Smooth muscle cell of the umbilical artery (primary cell): ENCODE data around the gene LRIF1. TPM values are rescaled to one million over a fixed set of nuclear protein-coding genes. Genes with fewer than 3 reads are reported as not detected.

Source experiments
- total RNA-seq: library from RNA; depleted of rRNA; stranded (reverse); fragments of >200 nt; gene quantifications from 2 replicates; pipeline ENCODE4 v1.2.3, GENCODE V29; 2014

LRIF1 gene, protein sequence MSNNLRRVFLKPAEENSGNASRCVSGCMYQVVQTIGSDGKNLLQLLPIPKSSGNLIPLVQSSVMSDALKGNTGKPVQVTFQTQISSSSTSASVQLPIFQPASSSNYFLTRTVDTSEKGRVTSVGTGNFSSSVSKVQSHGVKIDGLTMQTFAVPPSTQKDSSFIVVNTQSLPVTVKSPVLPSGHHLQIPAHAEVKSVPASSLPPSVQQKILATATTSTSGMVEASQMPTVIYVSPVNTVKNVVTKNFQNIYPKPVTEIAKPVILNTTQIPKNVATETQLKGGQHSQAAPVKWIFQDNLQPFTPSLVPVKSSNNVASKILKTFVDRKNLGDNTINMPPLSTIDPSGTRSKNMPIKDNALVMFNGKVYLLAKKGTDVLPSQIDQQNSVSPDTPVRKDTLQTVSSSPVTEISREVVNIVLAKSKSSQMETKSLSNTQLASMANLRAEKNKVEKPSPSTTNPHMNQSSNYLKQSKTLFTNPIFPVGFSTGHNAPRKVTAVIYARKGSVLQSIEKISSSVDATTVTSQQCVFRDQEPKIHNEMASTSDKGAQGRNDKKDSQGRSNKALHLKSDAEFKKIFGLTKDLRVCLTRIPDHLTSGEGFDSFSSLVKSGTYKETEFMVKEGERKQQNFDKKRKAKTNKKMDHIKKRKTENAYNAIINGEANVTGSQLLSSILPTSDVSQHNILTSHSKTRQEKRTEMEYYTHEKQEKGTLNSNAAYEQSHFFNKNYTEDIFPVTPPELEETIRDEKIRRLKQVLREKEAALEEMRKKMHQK
- 14.0 and 16.7 TPM in 2 replicates for total RNA-seq

DNA sequence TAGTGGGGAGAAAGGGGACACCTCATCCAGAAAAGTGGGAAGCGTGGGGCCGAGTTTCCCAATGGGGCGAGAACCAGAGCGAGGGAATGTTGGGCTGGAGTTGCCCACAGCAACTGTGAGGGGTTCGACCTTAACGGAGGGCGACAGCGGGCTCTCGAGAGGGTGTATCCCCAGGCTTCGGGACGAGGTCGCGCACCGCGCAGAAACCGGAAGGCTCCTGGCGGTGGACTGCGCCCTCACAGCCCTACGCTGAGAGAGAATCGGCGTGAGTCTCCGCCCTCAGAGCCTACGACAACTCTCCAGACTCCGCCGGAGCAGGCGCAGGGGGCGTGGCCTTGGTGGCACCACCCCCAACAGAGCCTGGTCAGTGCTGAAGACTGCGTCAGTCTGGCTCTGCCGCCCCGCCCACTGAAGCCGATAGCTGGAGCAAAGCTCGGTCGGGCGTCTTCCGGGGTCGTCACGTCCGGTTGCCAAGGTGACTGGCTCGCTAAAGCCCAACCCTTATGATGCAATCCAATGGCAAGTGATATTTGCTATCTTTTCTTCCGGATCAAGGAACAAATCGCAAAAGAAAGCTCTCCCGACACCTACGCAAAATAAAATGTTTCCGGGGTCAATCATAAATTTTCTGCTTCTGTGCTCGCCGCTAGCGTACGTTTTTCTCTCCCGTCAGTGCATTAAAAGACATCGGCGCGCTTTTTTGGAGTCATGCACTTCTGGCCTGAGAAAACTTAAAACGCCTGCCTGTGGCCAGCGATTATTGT is at the start of gene LRIF1:
Gene LRIF1, minus strand, starts transcription at position 232 of the 764 bp plus-strand sequence. CDS start 234 bp downstream, outside the sequence.

Other genes with a start within 250 kb of the LRIF1 start
- not detected in 2 replicates for gene CD53, start 90.8 kb downstream of the LRIF1 start, total RNA-seq
- gene DRAM2, start 176.2 kb upstream of the LRIF1 start, total RNA-seq: 39.6 and 76.6 TPM in 2 replicates
- gene CEPT1, start 176.3 kb upstream of the LRIF1 start, total RNA-seq: 46.7 and 51.7 TPM in 2 replicates
- gene DENND2D, start 236.7 kb upstream of the LRIF1 start, total RNA-seq: 3.0 and 3.9 TPM in 2 replicates